NOMO-1 treated with dmso at 0.1 percent for 144 hours (cell line): ENCODE results near the gene LYRM4.

ENCODE experiments used
- DNase-seq: peaks from one replicate; lab custom pipeline; 2025; ENCODE audit not compliant: unreplicated experiment; lab: John Stamatoyannopoulos, UW

The LYRM4 gene

GRCh38 chr6:5149159-5149704 is 111.5 kb downstream of the LYRM4 start:
- no peak for DNase-seq

- no peak for DNase-seq
Measured at GRCh38 chr6:5146398-5146797, 114.4 kb downstream of the LYRM4 start.

GRCh38 chr6:5143634-5144311 is 117.0 kb downstream of the LYRM4 start:
- DNase-seq: peak; percentile 36

GRCh38 chr6:5142915-5143314 is 117.8 kb downstream of the LYRM4 start:
- DNase-seq: peak; percentile 19

GRCh38 chr6:5142131-5142530 is 118.6 kb downstream of the LYRM4 start:
- DNase-seq: no peak

GRCh38 chr6:5141046-5141445 is 119.7 kb downstream of the LYRM4 start:
- no peak for DNase-seq

- DNase-seq: no peak
Measured at GRCh38 chr6:5139828-5140771, 120.7 kb downstream of the LYRM4 start.

GRCh38 chr6:5138995-5139827 is 121.5 kb downstream of the LYRM4 start:
- DNase-seq: no peak

- no peak for DNase-seq
Measured at GRCh38 chr6:5136851-5137250, 123.9 kb downstream of the LYRM4 start.

GRCh38 chr6:5135788-5136376 is 124.9 kb downstream of the LYRM4 start:
- DNase-seq: peak; percentile 39

GRCh38 chr6:5133943-5134342 is 126.8 kb downstream of the LYRM4 start:
- no peak for DNase-seq

- peak; percentile 35 for DNase-seq
Measured at GRCh38 chr6:5132731-5133130, 128.0 kb downstream of the LYRM4 start.

GRCh38 chr6:5130135-5130866 is 130.4 kb downstream of the LYRM4 start:
- no peak for DNase-seq

- no peak for DNase-seq
Measured at GRCh38 chr6:5128351-5128750, 132.4 kb downstream of the LYRM4 start.

GRCh38 chr6:5127106-5127687 is 133.6 kb downstream of the LYRM4 start:
- no peak for DNase-seq

- no peak for DNase-seq
Measured at GRCh38 chr6:5126214-5126613, 134.5 kb downstream of the LYRM4 start.

GRCh38 chr6:5125152-5126006 is 135.4 kb downstream of the LYRM4 start:
- DNase-seq: no peak

GRCh38 chr6:5124526-5124925 is 136.2 kb downstream of the LYRM4 start:
- DNase-seq: no peak
